Measurements from ENCODE around the gene FHIP2A. TPM values are rescaled to one million over a fixed set of nuclear protein-coding genes. Genes with fewer than 3 reads are reported as not detected.

Gene FHIP2A
- total and polyA plus RNA-seq, 2 experiments from 2014 or later = 6.7 to 11.8 TPM

GRCh38 chr10:114854906-114855305 is 33.3 kb downstream of the FHIP2A start:
- Histone ChIP-seq H3F3A (replicated peaks; ENCODE audit: low read depth) (no peaks in the 10 kb centered on the region), H3K4me3 (no peak overlapping the region), H3K4me1 (ENCODE audit: insufficient read depth) (no peaks in the 10 kb centered on the region), H3K4me2 (no peak overlapping the region), H3K79me2 (replicated peaks; ENCODE audit: insufficient read depth) (no peaks in the 10 kb centered on the region), H3K27ac (ENCODE audit: low read depth) (no peak overlapping the region), H3K27me3 (ENCODE audit: insufficient read depth) (no peaks in the 10 kb centered on the region), H2AFZ (no peak overlapping the region), H3K36me3 (ENCODE audit: insufficient read depth) (0 out of 2 replicates have a peak, but pooled peaks cover 6% of the 10 kb centered on the region), H4K20me1 (replicated peaks; ENCODE audit: insufficient read depth) (no peaks in the 10 kb centered on the region), H3K9me2 (ENCODE audit: insufficient read depth) (no peaks in the 10 kb centered on the region)
- Mint-ChIP-seq H3K4me1 (no peaks in the 10 kb centered on the region), H3K4me3 (no peak overlapping the region), H3K27ac (no peak overlapping the region), H3K27me3 (ENCODE audit: insufficient read depth, low read depth, poor library complexity) (peaks cover 3% of the 10 kb centered on the region), H3K36me3 (ENCODE audit: low read depth) (peaks cover 24% of the 10 kb centered on the region), H3K9me3 (no peaks in the 10 kb centered on the region)
- DNase-seq (ENCODE audit: low spot score) = no peak
- ATAC-seq = no peak
- no peak for TF ChIP-seq REST (IDR thresholded peaks at IDR 0.05; ENCODE audit: unreplicated experiment)
- TF ChIP-seq ZNF114 (CRISPR knock-in tag; IDR thresholded peaks at IDR 0.05) = no peak
- TF ChIP-seq CTCF (conservative IDR thresholded peaks at IDR 0.05; ENCODE audit: low read depth in 2 of 2) = no peak
- no peak for TF ChIP-seq JUNB (IDR thresholded peaks at IDR 0.05; ENCODE audit: unreplicated experiment)
- TF ChIP-seq, protein P1, sequence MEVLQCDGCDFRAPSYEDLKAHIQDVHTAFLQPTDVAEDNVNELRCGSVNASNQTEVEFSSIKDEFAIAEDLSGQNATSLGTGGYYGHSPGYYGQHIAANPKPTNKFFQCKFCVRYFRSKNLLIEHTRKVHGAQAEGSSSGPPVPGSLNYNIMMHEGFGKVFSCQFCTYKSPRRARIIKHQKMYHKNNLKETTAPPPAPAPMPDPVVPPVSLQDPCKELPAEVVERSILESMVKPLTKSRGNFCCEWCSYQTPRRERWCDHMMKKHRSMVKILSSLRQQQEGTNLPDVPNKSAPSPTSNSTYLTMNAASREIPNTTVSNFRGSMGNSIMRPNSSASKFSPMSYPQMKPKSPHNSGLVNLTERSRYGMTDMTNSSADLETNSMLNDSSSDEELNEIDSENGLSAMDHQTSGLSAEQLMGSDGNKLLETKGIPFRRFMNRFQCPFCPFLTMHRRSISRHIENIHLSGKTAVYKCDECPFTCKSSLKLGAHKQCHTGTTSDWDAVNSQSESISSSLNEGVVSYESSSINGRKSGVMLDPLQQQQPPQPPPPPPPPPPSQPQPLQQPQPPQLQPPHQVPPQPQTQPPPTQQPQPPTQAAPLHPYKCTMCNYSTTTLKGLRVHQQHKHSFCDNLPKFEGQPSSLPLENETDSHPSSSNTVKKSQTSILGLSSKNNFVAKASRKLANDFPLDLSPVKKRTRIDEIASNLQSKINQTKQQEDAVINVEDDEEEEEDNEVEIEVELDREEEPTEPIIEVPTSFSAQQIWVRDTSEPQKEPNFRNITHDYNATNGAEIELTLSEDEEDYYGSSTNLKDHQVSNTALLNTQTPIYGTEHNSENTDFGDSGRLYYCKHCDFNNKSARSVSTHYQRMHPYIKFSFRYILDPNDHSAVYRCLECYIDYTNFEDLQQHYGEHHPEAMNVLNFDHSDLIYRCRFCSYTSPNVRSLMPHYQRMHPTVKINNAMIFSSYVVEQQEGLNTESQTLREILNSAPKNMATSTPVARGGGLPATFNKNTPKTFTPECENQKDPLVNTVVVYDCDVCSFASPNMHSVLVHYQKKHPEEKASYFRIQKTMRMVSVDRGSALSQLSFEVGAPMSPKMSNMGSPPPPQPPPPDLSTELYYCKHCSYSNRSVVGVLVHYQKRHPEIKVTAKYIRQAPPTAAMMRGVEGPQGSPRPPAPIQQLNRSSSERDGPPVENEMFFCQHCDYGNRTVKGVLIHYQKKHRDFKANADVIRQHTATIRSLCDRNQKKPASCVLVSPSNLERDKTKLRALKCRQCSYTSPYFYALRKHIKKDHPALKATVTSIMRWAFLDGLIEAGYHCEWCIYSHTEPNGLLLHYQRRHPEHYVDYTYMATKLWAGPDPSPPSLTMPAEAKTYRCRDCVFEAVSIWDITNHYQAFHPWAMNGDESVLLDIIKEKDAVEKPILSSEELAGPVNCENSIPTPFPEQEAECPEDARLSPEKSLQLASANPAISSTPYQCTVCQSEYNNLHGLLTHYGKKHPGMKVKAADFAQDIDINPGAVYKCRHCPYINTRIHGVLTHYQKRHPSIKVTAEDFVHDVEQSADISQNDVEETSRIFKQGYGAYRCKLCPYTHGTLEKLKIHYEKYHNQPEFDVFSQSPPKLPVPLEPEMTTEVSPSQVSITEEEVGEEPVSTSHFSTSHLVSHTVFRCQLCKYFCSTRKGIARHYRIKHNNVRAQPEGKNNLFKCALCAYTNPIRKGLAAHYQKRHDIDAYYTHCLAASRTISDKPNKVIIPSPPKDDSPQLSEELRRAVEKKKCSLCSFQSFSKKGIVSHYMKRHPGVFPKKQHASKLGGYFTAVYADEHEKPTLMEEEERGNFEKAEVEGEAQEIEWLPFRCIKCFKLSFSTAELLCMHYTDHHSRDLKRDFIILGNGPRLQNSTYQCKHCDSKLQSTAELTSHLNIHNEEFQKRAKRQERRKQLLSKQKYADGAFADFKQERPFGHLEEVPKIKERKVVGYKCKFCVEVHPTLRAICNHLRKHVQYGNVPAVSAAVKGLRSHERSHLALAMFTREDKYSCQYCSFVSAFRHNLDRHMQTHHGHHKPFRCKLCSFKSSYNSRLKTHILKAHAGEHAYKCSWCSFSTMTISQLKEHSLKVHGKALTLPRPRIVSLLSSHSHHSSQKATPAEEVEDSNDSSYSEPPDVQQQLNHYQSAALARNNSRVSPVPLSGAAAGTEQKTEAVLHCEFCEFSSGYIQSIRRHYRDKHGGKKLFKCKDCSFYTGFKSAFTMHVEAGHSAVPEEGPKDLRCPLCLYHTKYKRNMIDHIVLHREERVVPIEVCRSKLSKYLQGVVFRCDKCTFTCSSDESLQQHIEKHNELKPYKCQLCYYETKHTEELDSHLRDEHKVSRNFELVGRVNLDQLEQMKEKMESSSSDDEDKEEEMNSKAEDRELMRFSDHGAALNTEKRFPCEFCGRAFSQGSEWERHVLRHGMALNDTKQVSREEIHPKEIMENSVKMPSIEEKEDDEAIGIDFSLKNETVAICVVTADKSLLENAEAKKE (CRISPR knock-in tag; IDR thresholded peaks at IDR 0.05) = no peak
- no peak for TF ChIP-seq STAT1 (IDR thresholded peaks at IDR 0.05; ENCODE audit: unreplicated experiment)
- TF ChIP-seq EZH2phosphoT487 (IDR thresholded peaks at IDR 0.05; ENCODE audit: unreplicated experiment) = no peak
- TF ChIP-seq ZNF331 (CRISPR knock-in tag; IDR thresholded peaks at IDR 0.05; ENCODE audit: low read depth) = no peak
- TF ChIP-seq, protein P2, sequence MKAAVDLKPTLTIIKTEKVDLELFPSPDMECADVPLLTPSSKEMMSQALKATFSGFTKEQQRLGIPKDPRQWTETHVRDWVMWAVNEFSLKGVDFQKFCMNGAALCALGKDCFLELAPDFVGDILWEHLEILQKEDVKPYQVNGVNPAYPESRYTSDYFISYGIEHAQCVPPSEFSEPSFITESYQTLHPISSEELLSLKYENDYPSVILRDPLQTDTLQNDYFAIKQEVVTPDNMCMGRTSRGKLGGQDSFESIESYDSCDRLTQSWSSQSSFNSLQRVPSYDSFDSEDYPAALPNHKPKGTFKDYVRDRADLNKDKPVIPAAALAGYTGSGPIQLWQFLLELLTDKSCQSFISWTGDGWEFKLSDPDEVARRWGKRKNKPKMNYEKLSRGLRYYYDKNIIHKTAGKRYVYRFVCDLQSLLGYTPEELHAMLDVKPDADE (IDR thresholded peaks at IDR 0.05) = no peak
- TF ChIP-seq EZH2 (IDR thresholded peaks at IDR 0.05; ENCODE audit: low read depth, unreplicated experiment) = no peak
